Left ventricle myocardium superior (tissue), 1 donor: ENCODE data around the gene MBOAT2. TPM values are rescaled to one million over a fixed set of nuclear protein-coding genes. Genes with fewer than 3 reads are reported as not detected.

Source experiments
- ATAC-seq: fragments of 200-7000 bp; cut with Tn5 transposase; one replicate; pipeline ENCODE4 v1.9.1; 2020; ENCODE audit warnings: mild to moderate bottlenecking, moderate library complexity
- DNase-seq: peaks from one replicate; pipeline ENCODE4 v3.0.0-alpha.2; 2020
- intact Hi-C: fragments of 100-400 bp; cut with micrococcal nuclease; formaldehyde crosslinking; loops from one replicate; pipeline ENCODE4 v1.11.0; 2022
- total RNA-seq: library from RNA; stranded (reverse); fragmentation: NEBNext Ultra II Directional; extraction: Animal tissue kit (Norgen Biotek cat#: 25700); gene quantifications from one replicate; pipeline ENCODE4 v1.2.1, GENCODE V29; 2021
- donor health status: DM: no; HTN: yes; CAD: no; lungs with severe emphysema.

Gene MBOAT2
- total RNA-seq, 1 donor from 2014 or later: 15.5 TPM

- ATAC-seq (peak; percentile 72), DNase-seq (no peak)
- intact Hi-C loops: no loop called here
Measured at GRCh38 chr2:8884812-8885211, 118.7 kb downstream of the MBOAT2 start.

DNA sequence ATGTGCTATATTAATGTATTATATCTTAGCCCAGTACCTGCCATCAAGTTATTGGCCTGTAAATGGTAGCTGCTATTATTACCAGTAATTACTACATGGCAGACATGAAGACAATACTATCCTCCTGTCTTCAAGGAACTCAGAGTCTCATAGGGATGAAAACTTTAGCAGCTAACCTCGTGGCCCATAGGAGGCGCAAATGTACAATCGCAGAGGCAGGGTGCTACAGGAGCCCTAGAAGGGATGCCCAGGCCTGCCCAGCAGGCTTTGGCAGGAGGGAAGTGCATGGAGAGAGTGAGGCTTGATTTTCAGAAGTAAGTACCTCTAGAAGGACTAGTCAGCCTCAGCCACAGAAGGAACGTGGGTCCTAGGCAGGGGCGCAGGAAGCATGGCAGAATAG lies 121.4 kb downstream of the MBOAT2 start:
- no peak for ATAC-seq
- DNase-seq: no peak
- intact Hi-C loops: no loop called here

DNA sequence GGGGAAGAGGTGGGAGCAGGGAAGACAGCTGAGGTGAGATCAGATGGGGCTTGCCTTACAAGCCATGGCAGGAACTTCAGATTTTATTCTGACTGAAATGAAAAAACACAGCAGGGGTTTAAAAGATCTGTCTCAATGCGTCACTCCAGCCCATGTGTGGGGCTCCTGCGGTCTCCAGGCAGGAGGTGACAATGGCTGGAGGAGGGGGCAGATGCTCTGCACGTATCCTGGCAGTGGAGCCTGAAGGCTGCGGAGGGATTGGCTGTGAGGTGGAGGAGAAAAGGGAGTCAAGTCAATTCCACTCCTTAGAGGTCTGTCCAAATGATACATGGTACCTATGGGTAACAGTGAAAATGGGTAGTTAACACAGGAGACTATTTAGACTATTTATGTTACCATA lies 125.6 kb downstream of the MBOAT2 start:
- intact Hi-C loops: no loop called here
- ATAC-seq: no peak

DNA sequence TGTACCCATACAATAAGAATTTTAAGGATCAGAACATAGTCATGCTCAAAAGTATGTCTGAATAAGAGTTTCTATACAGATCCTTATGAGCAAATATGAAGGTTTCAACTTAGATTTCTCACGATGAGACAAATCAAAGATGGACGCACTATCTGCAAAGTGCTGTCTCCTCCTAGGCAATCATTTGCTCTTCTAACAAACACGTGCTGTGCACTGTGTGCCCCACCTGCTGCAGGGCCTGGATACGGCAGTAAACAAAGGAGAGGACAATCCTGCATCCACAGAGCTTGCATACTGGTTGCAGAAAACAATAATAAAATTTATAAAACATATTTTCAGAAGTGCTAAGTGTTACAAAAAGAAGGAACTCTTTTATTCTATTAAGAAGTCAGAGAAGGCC lies 126.2 kb downstream of the MBOAT2 start:
- intact Hi-C loops: no loop called here
- no peak for ATAC-seq
- DNase-seq: no peak

More for the DNA sequence above, 125.6 kb downstream of the MBOAT2 start:
- no peak for DNase-seq

- intact Hi-C loops: no loop called here
- ATAC-seq (no peak), DNase-seq (no peak)
Measured at GRCh38 chr2:8876628-8877027, 126.9 kb downstream of the MBOAT2 start.

GRCh38 chr2:8872821-8873432 lies 130.6 kb downstream of the MBOAT2 start:
- DNase-seq (no peak), ATAC-seq (no peak)
- intact Hi-C loops: no loop called here

DNA sequence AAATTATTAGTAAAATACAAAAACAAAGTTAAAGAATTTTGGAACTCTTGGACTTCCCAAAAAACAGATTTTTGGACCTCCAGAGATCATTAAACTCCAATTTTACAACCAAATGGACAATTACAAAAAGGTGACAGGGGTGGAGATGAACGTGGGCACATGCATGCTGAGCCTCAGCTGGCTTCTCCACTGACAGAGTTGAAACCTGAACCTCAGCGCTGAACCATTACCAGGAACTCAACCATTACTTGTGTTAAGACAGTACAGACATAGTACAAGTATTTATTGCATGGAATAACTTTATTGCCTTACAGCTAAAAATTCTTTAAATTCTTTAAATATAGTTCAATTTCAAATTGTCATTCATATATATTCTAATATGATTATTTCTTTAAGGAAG lies 133.0 kb downstream of the MBOAT2 start:
- DNase-seq (no peak), ATAC-seq (no peak)
- intact Hi-C loops: no loop called here

- DNase-seq: no peak
- ATAC-seq: no peak
- intact Hi-C loops: no loop called here
Measured at GRCh38 chr2:8867363-8867762, 136.1 kb downstream of the MBOAT2 start.

- ATAC-seq (no peak), DNase-seq (no peak)
- intact Hi-C loops: no loop called here
Measured at GRCh38 chr2:8863331-8863953, 140.0 kb downstream of the MBOAT2 start.

- DNase-seq (no peak), ATAC-seq (peak; percentile 14)
- intact Hi-C loops: no loop called here
Measured at GRCh38 chr2:8862230-8862629, 141.3 kb downstream of the MBOAT2 start.

GRCh38 chr2:8861797-8862196 lies 141.7 kb downstream of the MBOAT2 start:
- intact Hi-C loops: no loop called here
- no peak for DNase-seq
- ATAC-seq: no peak

DNA sequence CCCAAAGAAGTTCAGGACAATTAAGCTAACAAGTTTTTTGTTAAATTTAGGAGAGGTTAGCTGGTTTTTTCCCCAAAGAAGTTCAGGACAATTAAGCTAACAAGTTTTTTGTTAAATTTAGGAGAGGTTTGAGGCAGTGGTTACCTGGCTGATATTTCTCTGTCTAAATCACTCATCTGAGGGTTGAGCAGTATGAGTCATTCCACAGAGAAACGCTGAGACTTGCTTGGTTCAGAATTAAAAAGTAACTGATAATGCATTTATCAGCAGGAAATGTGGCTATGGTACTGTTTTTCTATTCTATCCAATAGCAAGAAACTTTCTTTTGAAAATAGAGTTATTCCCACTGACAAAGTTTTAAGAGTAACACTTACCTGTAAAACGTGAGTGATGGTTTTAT lies 143.2 kb downstream of the MBOAT2 start:
- no peak for DNase-seq
- no peak for ATAC-seq
- intact Hi-C loops: no loop called here

DNA sequence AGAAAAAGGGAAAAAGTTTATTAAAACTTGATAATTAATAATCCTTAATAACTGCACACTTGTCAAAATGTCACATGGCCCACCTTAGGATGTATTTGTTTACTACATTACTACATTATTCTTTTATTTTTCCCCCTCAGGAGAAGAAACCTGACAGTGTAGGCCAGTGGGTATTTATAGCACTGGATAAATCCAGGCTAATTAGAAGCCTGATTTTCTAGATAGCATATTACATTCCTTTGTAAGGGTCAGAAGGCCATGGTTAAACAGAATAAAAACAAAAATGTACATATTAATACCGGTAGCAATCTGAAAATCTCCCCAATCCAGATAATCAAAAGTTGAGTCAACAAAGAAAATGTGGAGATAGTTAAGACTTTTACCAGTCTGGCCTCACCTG lies 144.6 kb downstream of the MBOAT2 start:
- intact Hi-C loops: no loop called here
- ATAC-seq (no peak), DNase-seq (no peak)

DNA sequence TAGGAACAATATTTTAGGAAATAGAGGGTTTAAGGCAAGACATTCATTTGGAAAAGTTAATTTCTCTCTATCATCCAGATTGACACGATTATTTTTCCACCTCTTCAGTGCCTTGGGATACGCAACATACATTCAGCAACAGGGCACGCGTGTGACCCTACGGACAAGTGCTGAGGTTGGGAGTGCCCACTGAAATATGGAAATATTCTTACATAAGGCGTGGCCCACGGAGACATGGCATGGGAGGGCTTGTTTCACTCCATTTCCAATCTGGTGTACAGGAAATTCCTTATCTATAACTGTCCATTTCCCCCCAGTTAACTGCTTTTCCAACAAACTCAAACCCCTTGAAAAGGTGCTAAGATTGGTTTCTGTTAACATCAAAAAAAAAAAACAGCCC lies 145.2 kb downstream of the MBOAT2 start:
- DNase-seq (no peak), ATAC-seq (peak; percentile 28)
- intact Hi-C loops: no loop called here

DNA sequence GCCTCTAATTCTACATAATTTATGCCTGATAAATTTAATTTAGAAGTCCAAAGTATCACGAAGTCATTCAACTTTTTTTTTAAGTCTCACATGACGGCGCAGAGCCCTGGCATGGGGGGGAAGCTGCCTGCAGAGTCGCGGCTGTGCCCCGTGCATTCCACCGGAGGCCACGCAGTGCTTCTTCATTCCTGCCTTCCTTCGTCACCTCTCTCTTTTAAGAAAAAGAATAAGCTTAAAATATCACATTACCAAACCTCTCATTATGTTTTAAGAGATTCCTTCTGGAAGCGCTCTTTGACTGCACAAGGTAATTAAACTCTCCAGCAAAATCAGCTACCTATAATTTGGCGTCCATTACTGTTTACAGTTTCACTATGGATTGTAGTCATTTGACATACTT lies 145.8 kb downstream of the MBOAT2 start:
- intact Hi-C loops: no loop called here
- DNase-seq: peak; percentile 36
- ATAC-seq: peak; percentile 91

DNA sequence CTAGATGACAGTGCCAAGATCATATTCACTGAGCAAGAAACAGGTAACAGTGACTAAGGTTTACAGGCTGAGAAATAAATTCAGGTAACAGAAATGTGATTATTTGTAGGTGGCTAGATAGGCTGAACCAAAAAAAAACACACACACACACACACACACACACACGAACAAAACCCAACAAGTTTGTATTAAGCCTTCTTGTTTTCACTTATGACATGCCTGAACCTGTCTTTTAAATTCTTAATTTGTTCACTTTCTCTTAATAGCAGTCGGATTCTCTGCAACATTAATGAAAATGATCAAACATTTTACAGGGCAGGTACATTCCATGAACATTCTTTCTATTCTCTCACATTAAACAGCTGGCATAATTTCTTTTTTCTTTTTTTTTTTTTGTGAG lies 147.3 kb downstream of the MBOAT2 start:
- intact Hi-C loops: no loop called here
- no peak for DNase-seq
- no peak for ATAC-seq

- DNase-seq (no peak), ATAC-seq (no peak)
- intact Hi-C loops: no loop called here
Measured at GRCh38 chr2:8855010-8855409, 148.5 kb downstream of the MBOAT2 start.

DNA sequence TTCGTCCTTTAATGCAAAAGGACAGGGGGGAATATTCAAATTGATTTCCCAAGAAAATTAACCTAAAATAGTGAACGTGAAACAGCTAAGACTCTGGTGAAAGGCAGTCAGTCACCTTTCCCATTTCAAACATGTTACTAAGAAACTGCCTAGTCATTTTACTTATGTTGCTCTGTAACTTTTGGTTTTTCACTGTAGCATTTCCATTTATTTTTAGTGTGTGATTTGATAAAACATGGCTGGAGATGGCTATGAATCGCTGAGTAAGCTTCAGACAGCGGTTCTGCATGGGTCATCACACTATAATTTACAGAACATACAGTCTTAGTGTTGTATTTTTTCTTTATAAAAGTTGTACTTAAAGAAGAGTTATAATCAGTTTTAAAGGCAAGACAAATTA lies 150.1 kb downstream of the MBOAT2 start:
- no peak for DNase-seq
- intact Hi-C loops: no loop called here
- ATAC-seq: no peak

DNA sequence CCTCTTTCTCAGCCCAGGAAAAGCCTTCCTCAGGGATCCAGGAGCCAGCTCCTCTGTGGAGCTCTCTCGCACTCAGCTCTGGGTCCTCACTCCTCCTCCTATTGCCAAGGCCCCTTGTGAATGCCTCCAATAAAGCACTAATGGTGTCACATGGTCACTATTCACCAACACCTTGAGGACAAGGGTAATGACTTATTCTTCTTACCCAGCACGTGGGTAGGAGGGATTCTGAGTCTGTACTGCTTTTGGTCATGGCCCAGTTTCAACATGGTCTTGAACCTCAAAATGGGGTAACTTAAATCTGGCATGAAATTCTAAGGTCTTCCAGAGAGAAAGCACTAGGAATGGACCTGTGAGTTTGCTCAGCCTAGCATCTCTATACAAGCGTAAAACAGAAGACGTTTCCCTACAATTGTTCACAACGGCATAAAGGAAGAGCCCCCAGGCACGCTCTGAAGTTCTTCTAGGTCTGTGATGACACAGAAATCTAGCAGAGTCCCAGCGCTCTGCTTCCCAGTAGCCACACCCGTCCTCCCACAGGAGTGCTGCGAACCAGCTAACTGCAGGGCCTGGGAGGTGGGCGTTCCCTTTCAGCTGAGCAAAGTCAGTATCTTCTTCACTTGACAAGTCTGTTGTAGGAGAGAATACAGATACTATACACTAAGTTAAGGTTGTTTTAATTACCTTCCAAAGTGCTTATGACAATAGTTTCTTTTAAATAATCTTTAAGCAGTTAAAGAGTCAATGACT lies 151.5 kb downstream of the MBOAT2 start:
- intact Hi-C loops: no loop called here
- ATAC-seq: peak; percentile 24
- DNase-seq: no peak

DNA sequence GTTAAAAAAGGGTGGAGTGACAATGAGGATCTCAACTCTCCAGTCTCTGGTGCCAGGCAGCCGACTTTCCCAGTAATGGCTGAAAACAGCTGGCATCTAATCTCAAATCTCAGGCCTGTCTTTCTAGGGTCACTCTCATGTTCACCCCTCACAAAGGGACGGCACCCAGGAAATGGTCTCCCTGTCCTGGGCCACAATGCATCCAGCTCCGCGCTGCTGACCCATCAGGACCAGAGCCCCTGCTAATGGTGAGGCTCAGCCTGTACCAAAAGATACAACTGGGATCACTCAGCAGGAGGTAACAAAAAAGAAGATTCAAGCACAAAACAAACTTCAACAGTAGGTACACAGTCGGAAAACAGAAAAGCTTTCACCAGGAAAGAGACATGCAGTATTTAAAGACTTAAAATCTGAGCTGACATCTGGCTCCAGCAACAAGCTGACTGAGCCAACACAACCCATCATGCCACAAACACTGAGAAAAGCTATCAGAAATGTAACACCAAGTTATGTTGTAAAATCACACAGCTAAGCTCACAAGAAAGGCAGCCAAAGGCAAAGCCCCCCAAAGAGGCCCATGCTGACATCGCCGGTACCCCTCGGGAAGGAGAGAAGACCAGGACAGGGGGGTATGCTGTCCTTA lies 152.5 kb downstream of the MBOAT2 start:
- intact Hi-C loops: no loop called here
- no peak for ATAC-seq

More for the DNA sequence above, 152.5 kb downstream of the MBOAT2 start:
- DNase-seq: no peak
